ENCODE data around the gene TRABD2B. TPM values are rescaled to one million over a fixed set of nuclear protein-coding genes. Genes with fewer than 3 reads are reported as not detected.
A peak's percentile ranks its signal among the peaks of the same experiment; 100 is the strongest.

The TRABD2B gene
- total and polyA plus RNA-seq, 2 of the 13 experiments (the other 11 are each of a cell fraction or from before 2014, with no cell fraction given) = 0.04 TPM; not detected in 1

DNA sequence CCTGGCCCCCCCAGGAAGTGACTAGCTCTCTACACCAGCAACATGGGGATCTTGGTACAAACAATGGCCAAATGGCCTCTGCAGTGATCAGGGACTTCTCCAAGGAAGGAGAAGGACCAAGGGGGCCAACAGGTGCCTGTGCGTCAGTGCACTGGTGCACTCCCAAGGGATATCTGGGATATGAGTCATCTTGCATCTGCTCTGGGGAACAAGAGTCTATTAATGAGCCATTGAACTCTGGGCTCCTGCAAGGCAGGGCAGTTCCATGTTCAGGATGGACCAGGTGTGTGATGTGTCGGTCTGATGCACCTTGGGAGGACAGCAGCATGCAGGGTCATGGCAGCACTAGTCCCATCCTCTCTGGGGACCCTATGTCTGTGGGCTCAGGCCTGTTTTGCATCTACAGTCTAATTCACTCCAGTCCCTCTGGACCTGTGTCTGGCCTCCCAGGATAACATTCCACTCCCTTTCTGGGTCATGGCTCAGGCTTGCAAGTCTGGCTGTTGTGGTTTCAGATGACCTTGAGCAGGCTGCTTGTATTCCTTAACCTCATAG lies 125.3 kb downstream of the TRABD2B start:
- Histone ChIP-seq H3K9me3 (ENCODE audit: low read length) (no peaks in the 10 kb centered on the region), H3K4me3 (replicated peaks in 1 of 3; ENCODE audit: insufficient read depth in 1 of 3, low read depth in 2 of 3, low read length in 3 of 3) (peak overlapping the region in 1 of 3 experiments; percentile 17; a peak in 1 of 6 replicates), H2AFZ (ENCODE audit: low read length) (no peak overlapping the region), H3K27ac (ENCODE audit: extremely low read length, insufficient read depth, low read length) (peak overlapping the region; percentile 53), H3K27me3 (ENCODE audit: control insufficient read depth in 1 of 2, insufficient read depth in 2 of 2, low read length in 2 of 2) (no peaks in the 10 kb centered on the region), H3K79me2 (ENCODE audit: insufficient read depth, low read length) (no peaks in the 10 kb centered on the region), H3K36me3 (replicated peaks in 1 of 2; ENCODE audit: control insufficient read depth in 1 of 2, insufficient read depth in 2 of 2, low read length in 2 of 2) (no peaks in the 10 kb centered on the region), H3K9ac (ENCODE audit: insufficient read depth, low read depth, low read length) (no peak overlapping the region), H3K4me1 (ENCODE audit: insufficient read depth, low read length) (peaks cover 96% of the 10 kb centered on the region), H4K20me1 (ENCODE audit: insufficient read depth, low read length) (no peaks in the 10 kb centered on the region), H3K4me2 (ENCODE audit: low read depth, low read length) (peak overlapping the region; percentile 44; the same call in 1 of the 2 replicates)
- DNase-seq (ENCODE audit: low spot score) (peak; percentile 63), FAIRE-seq (peak; percentile 66), ATAC-seq (peak; percentile 21)
- intact Hi-C loops (cut with micrococcal nuclease; ENCODE audit: unreplicated experiment) = loop anchor here (10.0 kb wide), 1 partner anchor 87 kb away; no protein-coding TSS in a partner anchor
- ChIA-PET POLR2A (interaction anchor here (1.8 to 2.4 kb wide), 2 partner anchors 42 to 47 kb away, joined by 6 to 8 read pairs; no protein-coding TSS in a partner anchor), CTCF (ENCODE audit: low intra/inter-chr PET ratio, low total read pairs) (no interaction called here)
- in situ Hi-C loops (cut with HindIII; ENCODE audit: extremely low pct_ligation_motif_present, low pct_unique_long_range_greater_than_20kb) = no loop called here
- no TSS peak for BruUV-seq (replicated peaks)
- 28% methylated on average over 2 of the region's 2 CpGs for WGBS (ENCODE audit: low lambda C conversion rate)
- TF ChIP-seq HDAC6 (IDR thresholded peaks at IDR 0.05; ENCODE audit: low read depth, low read length) = no peak
- TF ChIP-seq MLLT10 (CRISPR knock-in tag; IDR thresholded peaks at IDR 0.05) = no peak
- TF ChIP-seq CHD4 (IDR thresholded peaks at IDR 0.05; ENCODE audit: borderline replicate concordance, low read length) = no peak
- no peak for TF ChIP-seq ZNF383 (CRISPR knock-in tag; IDR thresholded peaks at IDR 0.05; ENCODE audit: borderline replicate concordance)
- TF ChIP-seq PRDM15 (CRISPR knock-in tag; IDR thresholded peaks at IDR 0.05) = no peak
- TF ChIP-seq ZNF12 (CRISPR knock-in tag; IDR thresholded peaks at IDR 0.05) = no peak
- 0 out of 2 replicates have a peak, but pooled peaks have one; percentile 22 for TF ChIP-seq MXD4 (CRISPR knock-in tag; IDR thresholded peaks at IDR 0.05)
- TF ChIP-seq ZNF564 (CRISPR knock-in tag; IDR thresholded peaks at IDR 0.05) = no peak
- no peak for TF ChIP-seq DNMT3B (CRISPR knock-in tag; conservative IDR thresholded peaks at IDR 0.05)
- TF ChIP-seq ERF (CRISPR knock-in tag; IDR thresholded peaks at IDR 0.05) = 0 out of 2 replicates have a peak, but pooled peaks have one; percentile 8
- TF ChIP-seq REPIN1 (CRISPR knock-in tag; IDR thresholded peaks at IDR 0.05; ENCODE audit: borderline replicate concordance, low read depth) = 0 out of 2 replicates have a peak, but pooled peaks have one; percentile 12
- TF ChIP-seq ZSCAN29 (CRISPR knock-in tag; conservative IDR thresholded peaks at IDR 0.05) = no peak
- TF ChIP-seq NCOA1 (CRISPR knock-in tag; IDR thresholded peaks at IDR 0.05) = no peak
- no peak for TF ChIP-seq GRHL1 (CRISPR knock-in tag; conservative IDR thresholded peaks at IDR 0.05)
- TF ChIP-seq ZNF143 (CRISPR knock-in tag; IDR thresholded peaks at IDR 0.05) = no peak
- 0 out of 2 replicates have a peak, but pooled peaks have one; percentile 5 for TF ChIP-seq FOXA3 (CRISPR knock-in tag; IDR thresholded peaks at IDR 0.05)
- TF ChIP-seq FOSL2 (CRISPR knock-in tag; IDR thresholded peaks at IDR 0.05) = peak; percentile 92
- TF ChIP-seq, protein P1, sequence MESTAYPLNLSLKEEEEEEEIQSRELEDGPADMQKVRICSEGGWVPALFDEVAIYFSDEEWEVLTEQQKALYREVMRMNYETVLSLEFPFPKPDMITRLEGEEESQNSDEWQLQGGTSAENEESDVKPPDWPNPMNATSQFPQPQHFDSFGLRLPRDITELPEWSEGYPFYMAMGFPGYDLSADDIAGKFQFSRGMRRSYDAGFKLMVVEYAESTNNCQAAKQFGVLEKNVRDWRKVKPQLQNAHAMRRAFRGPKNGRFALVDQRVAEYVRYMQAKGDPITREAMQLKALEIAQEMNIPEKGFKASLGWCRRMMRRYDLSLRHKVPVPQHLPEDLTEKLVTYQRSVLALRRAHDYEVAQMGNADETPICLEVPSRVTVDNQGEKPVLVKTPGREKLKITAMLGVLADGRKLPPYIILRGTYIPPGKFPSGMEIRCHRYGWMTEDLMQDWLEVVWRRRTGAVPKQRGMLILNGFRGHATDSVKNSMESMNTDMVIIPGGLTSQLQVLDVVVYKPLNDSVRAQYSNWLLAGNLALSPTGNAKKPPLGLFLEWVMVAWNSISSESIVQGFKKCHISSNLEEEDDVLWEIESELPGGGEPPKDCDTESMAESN (CRISPR knock-in tag; conservative IDR thresholded peaks at IDR 0.05) = no peak
